Loucy (cell line): ENCODE measurements around the gene LPP.

Experiments used
- CTCF ChIP-seq: fragments of 200-600 bp; sonication (generic); conservative IDR thresholded peaks from 2 replicates; pipeline ENCODE4 v1.5.1; 2014; ENCODE audit warnings: mild to moderate bottlenecking, antibody characterized with exemption, low read length
- EZH2phosphoT487 ChIP-seq: fragments of 200-600 bp; IDR thresholded peaks from 2 replicates; pipeline ENCODE4 v1.6.1; 2018; ENCODE audit warnings: antibody characterized with exemption, mild to moderate bottlenecking, moderate library complexity, borderline replicate concordance

GRCh38 chr3:188812198-188812597 lies 658.2 kb downstream of the LPP start:
- no peak for TF ChIP-seq CTCF
- TF ChIP-seq EZH2phosphoT487, result no peak
